Keratinocyte (primary cell): ENCODE data around the gene PLA1A. TPM values are rescaled to one million over a fixed set of nuclear protein-coding genes. Genes with fewer than 3 reads are reported as not detected.
A peak's percentile ranks its signal among the peaks of the same experiment; 100 is the strongest.

Source experiments
- DNase-seq: peaks from one replicate; pipeline ENCODE4 v3.0.0-alpha.2; 2011; ENCODE audit warnings: low read depth, missing footprints, low spot score
- FAIRE-seq: peaks from 2 replicates; lab custom pipeline; 2011; peaks lifted over from hg19 to GRCh38; lab: Jason Lieb, UNC
- H2AFZ ChIP-seq: 2 replicates; pipeline ENCODE4 v1.6.0; 2012; ENCODE audit warnings: low read length, control low read depth, inconsistent platforms; ENCODE audit not compliant: control insufficient read depth
- H3K27ac ChIP-seq: 2 replicates; pipeline ENCODE4 v1.5.1; 2011; ENCODE audit warnings: low read length; ENCODE audit not compliant: control insufficient read depth, insufficient read depth
- H3K27me3 ChIP-seq: 3 replicates; pipeline ENCODE4 v1.6.0; 2011; ENCODE audit warnings: low read length; ENCODE audit not compliant: control insufficient read depth, insufficient read depth; ENCODE audit errors: extremely low read depth
- H3K36me3 ChIP-seq, 2 experiments: 2 replicates in 1 of 2; 3 replicates in 1 of 2; pipeline ENCODE4 v1.5.1; 2011; ENCODE audit warnings: low read length in 2 of 2, mild to moderate bottlenecking in 1 of 2; ENCODE audit not compliant: control insufficient read depth in 2 of 2, insufficient read depth in 2 of 2; ENCODE audit errors: extremely low read depth in 1 of 2
- H3K4me1 ChIP-seq: 3 replicates; pipeline ENCODE4 v1.5.1; 2011; ENCODE audit warnings: low read length; ENCODE audit not compliant: control insufficient read depth, insufficient read depth; ENCODE audit errors: extremely low read depth
- H3K4me2 ChIP-seq: 3 replicates; pipeline ENCODE4 v1.6.0; 2011; ENCODE audit warnings: low read depth, low read length; ENCODE audit not compliant: control insufficient read depth, insufficient read depth; ENCODE audit errors: extremely low read depth
- H3K4me3 ChIP-seq, 3 experiments: fragments of 200-600 bp in 1 of 3; sonication (generic) in 1 of 3; 2 replicates in 2 of 3; 3 replicates in 1 of 3; pipeline ENCODE4 v1.5.1; 2011 to 2016; ENCODE audit warnings: low read length in 3 of 3, mild to moderate bottlenecking in 3 of 3, control low read depth in 2 of 3, inconsistent platforms in 1 of 3, low read depth in 1 of 3, mixed read lengths in 1 of 3, mixed run types in 1 of 3, moderate library complexity in 1 of 3; ENCODE audit not compliant: control insufficient read depth in 2 of 3, insufficient read depth in 2 of 3; ENCODE audit errors: extremely low read depth in 1 of 3
- H3K79me2 ChIP-seq: 2 replicates; pipeline ENCODE4 v1.6.0; 2012; ENCODE audit warnings: low read length; ENCODE audit not compliant: control insufficient read depth, insufficient read depth
- H3K9ac ChIP-seq: 3 replicates; pipeline ENCODE4 v1.6.0; 2011; ENCODE audit warnings: low read length; ENCODE audit not compliant: control insufficient read depth, insufficient read depth; ENCODE audit errors: extremely low read depth
- H3K9me1 ChIP-seq: 3 replicates; pipeline ENCODE4 v1.6.0; 2011; ENCODE audit warnings: low read length; ENCODE audit not compliant: control insufficient read depth, insufficient read depth; ENCODE audit errors: extremely low read depth
- H3K9me3 ChIP-seq: 2 replicates; pipeline ENCODE4 v1.5.1; 2012; ENCODE audit warnings: low read depth, low read length; ENCODE audit not compliant: control insufficient read depth
- H4K20me1 ChIP-seq: 3 replicates; pipeline ENCODE4 v1.6.0; 2011; ENCODE audit warnings: low read length; ENCODE audit not compliant: control insufficient read depth, insufficient read depth; ENCODE audit errors: extremely low read depth
- CTCF ChIP-seq, 3 experiments: IDR thresholded peaks in 1 of 3; conservative IDR thresholded peaks in 1 of 3; optimal IDR thresholded peaks in 1 of 3; 2 replicates in 2 of 3; 3 replicates in 1 of 3; pipeline versions ENCODE3 to v1.5.1; 2011; ENCODE audit warnings: low read length in 3 of 3, mild to moderate bottlenecking in 3 of 3, moderate library complexity in 2 of 3, control low read depth in 1 of 3, inconsistent platforms in 1 of 3; ENCODE audit not compliant: insufficient read depth in 2 of 3; ENCODE audit errors: extremely low read depth in 1 of 3
- EZH2 ChIP-seq: IDR thresholded peaks from one replicate; pipeline ENCODE4 v1.6.1; 2012; ENCODE audit warnings: inconsistent platforms, mild to moderate bottlenecking, low read length, moderate library complexity
- dilution Hi-C: fragments of 300-500 bp; cut with MboI; formaldehyde crosslinking; loops from one replicate; pipeline ENCODE4 v1.7.0; 2020; ENCODE audit warnings: low sequenced_read_pairs; ENCODE audit not compliant: extremely low pct_ligation_motif_present
- polyA plus RNA-seq, 5 experiments: library from polyadenylated mRNA; depleted of rRNA in 3 of 5; stranded (reverse) in 3 of 5; stranded (forward) in 1 of 5; unstranded in 1 of 5; fragments of >200 nt; gene quantifications; 1 replicate in 1 of 5; 2 replicates in 3 of 5; 3 replicates in 1 of 5; pipeline versions ENCODE4 v1.2.1 to v1.2.3, GENCODE V29; 2011 to 2012; ENCODE audit warnings: missing spikeins in 2 of 5, low read depth in 1 of 5, low replicate concordance in 1 of 5

Gene PLA1A
- polyA plus RNA-seq, 1 donor (not counting 4 experiments of a cell fraction or from before 2014, with no cell fraction given) = not detected

DNA sequence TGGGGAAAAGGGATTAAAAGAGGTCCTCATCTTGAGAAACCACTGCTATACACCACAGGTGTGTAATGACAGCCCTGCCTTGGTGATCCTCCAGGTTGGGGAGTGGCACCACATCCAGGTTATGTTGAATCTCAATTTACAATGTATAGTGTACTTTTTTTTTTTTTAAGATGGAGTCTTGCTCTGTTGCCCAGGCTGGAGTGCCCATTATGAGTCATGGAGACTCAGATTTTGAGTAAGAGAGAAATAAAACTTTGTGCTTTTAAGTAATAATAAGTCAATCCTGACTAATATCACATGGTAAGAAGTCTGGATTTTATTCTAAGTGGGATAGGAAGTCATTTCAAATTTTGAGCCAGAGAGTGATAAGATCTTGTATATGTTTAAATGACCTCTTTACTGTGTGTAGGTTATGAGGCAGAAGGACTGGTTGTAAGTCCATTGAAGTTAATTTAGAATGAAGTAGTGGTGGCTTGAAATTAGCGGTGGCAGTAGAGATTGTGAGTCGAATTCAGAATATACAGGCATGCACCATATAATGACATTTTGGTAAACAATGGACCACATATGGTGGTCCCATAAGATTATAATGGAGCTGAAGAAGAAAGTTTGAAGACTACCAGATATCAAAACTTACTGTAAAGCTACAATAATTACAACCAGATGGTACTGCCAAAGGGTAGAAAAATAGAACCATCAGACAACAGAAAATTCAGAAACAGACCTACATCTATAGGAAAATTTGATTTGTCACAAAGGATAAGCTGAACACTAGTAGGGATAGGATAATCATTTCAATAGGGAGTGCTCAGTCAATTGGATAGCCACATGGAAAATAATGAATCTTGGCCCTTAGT is 42.0 kb downstream of the PLA1A start:
- FAIRE-seq (no peak), DNase-seq (no peak)
- dilution Hi-C loops = no loop called here
- H4K20me1 ChIP-seq = no peaks in the 10 kb centered on the region
- peaks cover 33% of the 10 kb centered on the region for H3K4me1 ChIP-seq
- no peaks in the 10 kb centered on the region for H3K27me3 ChIP-seq
- H3K79me2 ChIP-seq = no peaks in the 10 kb centered on the region
- TF ChIP-seq EZH2 (no peak), CTCF (optimal IDR thresholded peaks at IDR 0.05 in 1 of 3, IDR thresholded peaks at IDR 0.05 in 1 of 3, conservative IDR thresholded peaks at IDR 0.05 in 1 of 3; ENCODE audit: extremely low read depth in 1 of 3, insufficient read depth in 2 of 3, low read length in 3 of 3) (no peak)
- H3K9me1 ChIP-seq = no peaks in the 10 kb centered on the region
- H3K4me3 ChIP-seq = no peak overlapping the region
- no peak overlapping the region for H3K9ac ChIP-seq
- no peaks in the 10 kb centered on the region for H3K36me3 ChIP-seq
- peak overlapping the region; percentile 28 for H3K27ac ChIP-seq
- H3K9me3 ChIP-seq = no peaks in the 10 kb centered on the region
- H2AFZ ChIP-seq = no peak overlapping the region
- H3K4me2 ChIP-seq = peak overlapping the region; percentile 24

GRCh38 chr3:119641416-119641815 is 43.7 kb downstream of the PLA1A start:
- peaks cover 28% of the 10 kb centered on the region for H3K4me1 ChIP-seq
- TF ChIP-seq EZH2 (no peak), CTCF (optimal IDR thresholded peaks at IDR 0.05 in 1 of 3, IDR thresholded peaks at IDR 0.05 in 1 of 3, conservative IDR thresholded peaks at IDR 0.05 in 1 of 3; ENCODE audit: extremely low read depth in 1 of 3, insufficient read depth in 2 of 3, low read length in 3 of 3) (no peak)

More at GRCh38 chr3:119641416-119641815, 43.7 kb downstream of the PLA1A start:
- dilution Hi-C loops = no loop called here
- H3K9me1 ChIP-seq = no peaks in the 10 kb centered on the region
- H3K4me2 ChIP-seq = no peak overlapping the region
- no peak overlapping the region for H3K27ac ChIP-seq
- H3K9me3 ChIP-seq = no peaks in the 10 kb centered on the region
- no peaks in the 10 kb centered on the region for H3K36me3 ChIP-seq
- H3K27me3 ChIP-seq = no peaks in the 10 kb centered on the region
- no peak overlapping the region for H2AFZ ChIP-seq
- H3K4me3 ChIP-seq = no peak overlapping the region
- DNase-seq (no peak), FAIRE-seq (no peak)
- no peaks in the 10 kb centered on the region for H3K79me2 ChIP-seq
- H4K20me1 ChIP-seq = no peaks in the 10 kb centered on the region
- no peak overlapping the region for H3K9ac ChIP-seq
